Measurements from ENCODE around the gene LRRC19.

GRCh38 chr9:27042476-27042875, 37.0 kb upstream of the LRRC19 start:
- TF ChIP-seq, protein P1, sequence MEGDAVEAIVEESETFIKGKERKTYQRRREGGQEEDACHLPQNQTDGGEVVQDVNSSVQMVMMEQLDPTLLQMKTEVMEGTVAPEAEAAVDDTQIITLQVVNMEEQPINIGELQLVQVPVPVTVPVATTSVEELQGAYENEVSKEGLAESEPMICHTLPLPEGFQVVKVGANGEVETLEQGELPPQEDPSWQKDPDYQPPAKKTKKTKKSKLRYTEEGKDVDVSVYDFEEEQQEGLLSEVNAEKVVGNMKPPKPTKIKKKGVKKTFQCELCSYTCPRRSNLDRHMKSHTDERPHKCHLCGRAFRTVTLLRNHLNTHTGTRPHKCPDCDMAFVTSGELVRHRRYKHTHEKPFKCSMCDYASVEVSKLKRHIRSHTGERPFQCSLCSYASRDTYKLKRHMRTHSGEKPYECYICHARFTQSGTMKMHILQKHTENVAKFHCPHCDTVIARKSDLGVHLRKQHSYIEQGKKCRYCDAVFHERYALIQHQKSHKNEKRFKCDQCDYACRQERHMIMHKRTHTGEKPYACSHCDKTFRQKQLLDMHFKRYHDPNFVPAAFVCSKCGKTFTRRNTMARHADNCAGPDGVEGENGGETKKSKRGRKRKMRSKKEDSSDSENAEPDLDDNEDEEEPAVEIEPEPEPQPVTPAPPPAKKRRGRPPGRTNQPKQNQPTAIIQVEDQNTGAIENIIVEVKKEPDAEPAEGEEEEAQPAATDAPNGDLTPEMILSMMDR (conservative IDR thresholded peaks at IDR 0.05; ENCODE audit: low read depth, low read length), result no peak
- no peak for TF ChIP-seq EZH2 (IDR thresholded peaks at IDR 0.05; ENCODE audit: borderline replicate concordance, low read depth, low read length, poor library complexity, severe bottlenecking)
